Ectodermal cell (in vitro differentiated cells): Measurements from ENCODE around the gene SERPINA3.

Experiments
- H3K27ac ChIP-seq: 2 replicates; pipeline ENCODE4 v1.7.0; 2013; ENCODE audit warnings: mild to moderate bottlenecking, low read depth, low read length; ENCODE audit not compliant: insufficient read depth, poor library complexity, severe bottlenecking
- H3K27me3 ChIP-seq: 2 replicates; pipeline ENCODE4 v1.7.0; 2013; ENCODE audit warnings: mild to moderate bottlenecking, low read length; ENCODE audit not compliant: insufficient read depth, control insufficient read depth, poor library complexity, severe bottlenecking
- H3K36me3 ChIP-seq: one replicate; pipeline ENCODE4 v1.7.0; 2013; ENCODE audit warnings: low read length; ENCODE audit not compliant: control insufficient read depth, insufficient read depth
- H3K4me1 ChIP-seq: one replicate; pipeline ENCODE4 v1.7.0; 2013; ENCODE audit warnings: low read length; ENCODE audit not compliant: control insufficient read depth, insufficient read depth
- H3K4me3 ChIP-seq: 2 replicates; pipeline ENCODE4 v1.7.0; 2013; ENCODE audit warnings: low read depth, low read length, control low read depth; ENCODE audit not compliant: insufficient read depth
- H3K9me3 ChIP-seq: 2 replicates; pipeline ENCODE4 v1.7.0; 2013; ENCODE audit warnings: mild to moderate bottlenecking, low read length, moderate library complexity; ENCODE audit not compliant: control insufficient read depth
- WGBS, 2 experiments: methylation state at CpG; one replicate each; pipeline ENCODE4 v1.1.7; 2013; ENCODE audit warnings: missing lambda C conversion rate in 2 of 2; 5-methylcytosine and 5-hydroxymethylcytosine counted together

The SERPINA3 gene

GRCh38 chr14:94663965-94664704 lies 51.9 kb downstream of the SERPINA3 start:
- Histone ChIP-seq H3K36me3 (no peaks in the 10 kb centered on the region), H3K27me3 (no peaks in the 10 kb centered on the region), H3K27ac (no peak overlapping the region), H3K4me1 (no peaks in the 10 kb centered on the region), H3K9me3 (no peaks in the 10 kb centered on the region), H3K4me3 (no peak overlapping the region)
- WGBS, 2 experiments: 93 to 95% methylated on average over 11 of the region's 11 CpGs

GRCh38 chr14:94665121-94665520 lies 52.9 kb downstream of the SERPINA3 start:
- no peaks in the 10 kb centered on the region for H3K9me3 ChIP-seq
- no peak overlapping the region for H3K4me3 ChIP-seq
- H3K36me3 ChIP-seq: no peaks in the 10 kb centered on the region
- 82 to 87% methylated on average over 4 of the region's 4 CpGs for WGBS, 2 experiments
- H3K27me3 ChIP-seq: no peaks in the 10 kb centered on the region
- H3K27ac ChIP-seq: no peak overlapping the region
- no peaks in the 10 kb centered on the region for H3K4me1 ChIP-seq

- H3K4me3 ChIP-seq: no peak overlapping the region
- H3K27me3 ChIP-seq: no peaks in the 10 kb centered on the region
- no peak overlapping the region for H3K27ac ChIP-seq
- H3K9me3 ChIP-seq: no peaks in the 10 kb centered on the region
- no peaks in the 10 kb centered on the region for H3K36me3 ChIP-seq
- WGBS, 2 experiments: no CpG with 5 or more reads among the region's 2 CpGs
- no peaks in the 10 kb centered on the region for H3K4me1 ChIP-seq
Measured at GRCh38 chr14:94665544-94665943, 53.4 kb downstream of the SERPINA3 start.

GRCh38 chr14:94670692-94671285 lies 58.6 kb downstream of the SERPINA3 start:
- H3K27me3 ChIP-seq: no peaks in the 10 kb centered on the region
- H3K9me3 ChIP-seq: no peaks in the 10 kb centered on the region
- no peaks in the 10 kb centered on the region for H3K4me1 ChIP-seq
- H3K4me3 ChIP-seq: no peak overlapping the region
- no peaks in the 10 kb centered on the region for H3K36me3 ChIP-seq
- no peak overlapping the region for H3K27ac ChIP-seq
- WGBS, 2 experiments: 84 to 85% methylated on average over 11 of the region's 11 CpGs

GRCh38 chr14:94671870-94672444 lies 59.8 kb downstream of the SERPINA3 start:
- H3K4me1 ChIP-seq: no peaks in the 10 kb centered on the region
- H3K4me3 ChIP-seq: no peak overlapping the region
- H3K27me3 ChIP-seq: no peaks in the 10 kb centered on the region
- H3K9me3 ChIP-seq: no peaks in the 10 kb centered on the region
- no peak overlapping the region for H3K27ac ChIP-seq
- H3K36me3 ChIP-seq: no peaks in the 10 kb centered on the region
- WGBS, 2 experiments: 89 to 91% methylated on average over 7 of the region's 7 CpGs

GRCh38 chr14:94673071-94673470 lies 60.9 kb downstream of the SERPINA3 start:
- H3K4me1 ChIP-seq: no peaks in the 10 kb centered on the region
- H3K36me3 ChIP-seq: no peaks in the 10 kb centered on the region
- H3K27me3 ChIP-seq: no peaks in the 10 kb centered on the region
- no peak overlapping the region for H3K4me3 ChIP-seq
- WGBS, 2 experiments: 96 to 98% methylated on average over 7 of the region's 7 CpGs
- no peaks in the 10 kb centered on the region for H3K9me3 ChIP-seq
- no peak overlapping the region for H3K27ac ChIP-seq
